Measurements from ENCODE around the gene SASH1. TPM values are rescaled to one million over a fixed set of nuclear protein-coding genes. Genes with fewer than 3 reads are reported as not detected.

Gene SASH1
- total and polyA plus RNA-seq, 11 donors: 10.7 to 47.5 (median 28.2) TPM

GRCh38 chr6:148590883-148591282 is 248.2 kb downstream of the SASH1 start:
- intact Hi-C loops (cut with DNase I): no loop called here
- no peaks in the 10 kb centered on the region for H3K27me3 ChIP-seq
- ATAC-seq (no peak), DNase-seq (no peak)
- TF ChIP-seq, protein P1, sequence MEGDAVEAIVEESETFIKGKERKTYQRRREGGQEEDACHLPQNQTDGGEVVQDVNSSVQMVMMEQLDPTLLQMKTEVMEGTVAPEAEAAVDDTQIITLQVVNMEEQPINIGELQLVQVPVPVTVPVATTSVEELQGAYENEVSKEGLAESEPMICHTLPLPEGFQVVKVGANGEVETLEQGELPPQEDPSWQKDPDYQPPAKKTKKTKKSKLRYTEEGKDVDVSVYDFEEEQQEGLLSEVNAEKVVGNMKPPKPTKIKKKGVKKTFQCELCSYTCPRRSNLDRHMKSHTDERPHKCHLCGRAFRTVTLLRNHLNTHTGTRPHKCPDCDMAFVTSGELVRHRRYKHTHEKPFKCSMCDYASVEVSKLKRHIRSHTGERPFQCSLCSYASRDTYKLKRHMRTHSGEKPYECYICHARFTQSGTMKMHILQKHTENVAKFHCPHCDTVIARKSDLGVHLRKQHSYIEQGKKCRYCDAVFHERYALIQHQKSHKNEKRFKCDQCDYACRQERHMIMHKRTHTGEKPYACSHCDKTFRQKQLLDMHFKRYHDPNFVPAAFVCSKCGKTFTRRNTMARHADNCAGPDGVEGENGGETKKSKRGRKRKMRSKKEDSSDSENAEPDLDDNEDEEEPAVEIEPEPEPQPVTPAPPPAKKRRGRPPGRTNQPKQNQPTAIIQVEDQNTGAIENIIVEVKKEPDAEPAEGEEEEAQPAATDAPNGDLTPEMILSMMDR (IDR thresholded peaks at IDR 0.05): no peak
- no peak for TF ChIP-seq POLR2A (IDR thresholded peaks at IDR 0.05)
- H3K36me3 ChIP-seq: no peaks in the 10 kb centered on the region
- H3K9me3 ChIP-seq: peaks cover 0 to 26% (median 0%) of the 10 kb centered on the region in 12 donors
- WGBS, 4 donors: 77 to 88% (median 82%) methylated on average over 6 of the region's 6 CpGs
- H3K4me1 ChIP-seq: peaks cover 0 to 10% (median 0%) of the 10 kb centered on the region in 12 donors
- H3K4me3 ChIP-seq: no peak overlapping the region
- no peak overlapping the region for H3K27ac ChIP-seq

DNA sequence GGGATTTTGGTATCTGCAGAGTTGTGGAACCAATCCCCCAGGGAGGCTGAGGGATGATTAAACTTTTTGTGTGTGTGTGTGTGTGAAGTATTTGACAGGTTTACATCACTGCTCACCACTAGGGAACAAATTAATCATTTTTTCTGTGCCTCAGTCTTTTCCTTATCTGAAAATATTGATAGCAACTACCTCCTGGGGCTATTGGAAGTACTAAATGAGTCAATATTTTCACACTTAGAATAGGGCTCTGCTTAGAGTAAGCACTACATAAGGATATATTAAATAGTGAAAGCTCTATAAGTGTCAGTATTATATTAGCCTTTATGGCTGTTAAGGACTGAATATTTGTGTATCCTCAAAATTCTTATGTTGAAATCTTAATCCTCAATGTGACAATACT is 249.0 kb downstream of the SASH1 start:
- intact Hi-C loops (cut with DNase I): no loop called here
- DNase-seq (no peak), ATAC-seq (no peak)
- Histone ChIP-seq H3K4me3 (no peak overlapping the region), H3K4me1 (peaks cover 0 to 10% (median 0%) of the 10 kb centered on the region in 12 donors), H3K36me3 (no peaks in the 10 kb centered on the region), H3K9me3 (peaks cover 0 to 19% (median 0%) of the 10 kb centered on the region in 12 donors), H3K27ac (no peak overlapping the region), H3K27me3 (no peaks in the 10 kb centered on the region)
- TF ChIP-seq, protein P1 (IDR thresholded peaks at IDR 0.05): no peak
- no peak for TF ChIP-seq POLR2A (IDR thresholded peaks at IDR 0.05)

DNA sequence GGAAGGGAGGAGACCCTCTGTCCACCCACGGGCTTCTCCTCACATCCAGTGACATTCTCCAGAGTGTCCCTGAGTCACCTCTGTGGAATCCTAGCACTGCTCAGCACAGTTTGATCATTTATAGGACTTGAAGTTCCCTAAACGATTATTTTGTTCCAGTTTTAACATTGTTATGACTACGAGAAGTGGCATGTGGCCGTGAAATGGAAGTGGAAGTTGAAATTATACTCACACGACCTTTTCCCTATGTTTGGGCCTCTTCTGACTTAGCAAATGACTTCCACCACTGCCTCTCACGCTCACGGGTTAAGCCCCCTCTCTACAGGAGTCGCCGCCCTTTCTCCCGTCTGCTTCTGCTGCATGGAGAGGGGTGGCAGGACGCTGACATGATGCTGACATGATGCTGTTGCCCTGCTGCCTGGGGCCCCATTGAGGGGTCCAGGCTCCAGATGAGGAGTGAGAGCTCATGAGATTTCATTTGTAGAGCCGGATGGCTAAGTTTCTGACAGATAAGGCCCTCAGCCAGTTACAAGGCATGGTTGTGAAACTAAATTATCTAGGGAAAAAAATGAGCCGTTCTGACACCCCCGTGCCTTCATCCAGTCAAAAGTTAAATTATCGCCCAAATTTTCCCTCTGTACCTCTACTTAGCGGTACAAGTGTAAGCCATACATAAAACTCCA is 250.6 kb downstream of the SASH1 start:
- DNase-seq: peak in 1 of 5 donors; percentile 46
- 56 to 66% (median 62%) methylated on average over 16 of the region's 16 CpGs for WGBS, 4 donors
- Histone ChIP-seq H3K27ac (peak overlapping the region in 9 of 12 donors; percentile 1 to 76 (median 36)), H3K4me1 (peaks cover 0 to 10% (median 0%) of the 10 kb centered on the region in 12 donors), H3K4me3 (no peak overlapping the region), H3K36me3 (no peaks in the 10 kb centered on the region), H3K9me3 (peaks cover 0 to 16% (median 0%) of the 10 kb centered on the region in 12 donors), H3K27me3 (no peaks in the 10 kb centered on the region)
- intact Hi-C loops (cut with DNase I): no loop called here
- TF ChIP-seq POLR2A (IDR thresholded peaks at IDR 0.05): no peak
- TF ChIP-seq, protein P1 (IDR thresholded peaks at IDR 0.05): no peak
- peak in 3 of 4 donors; percentile 83 to 91 (median 85) for ATAC-seq

DNA sequence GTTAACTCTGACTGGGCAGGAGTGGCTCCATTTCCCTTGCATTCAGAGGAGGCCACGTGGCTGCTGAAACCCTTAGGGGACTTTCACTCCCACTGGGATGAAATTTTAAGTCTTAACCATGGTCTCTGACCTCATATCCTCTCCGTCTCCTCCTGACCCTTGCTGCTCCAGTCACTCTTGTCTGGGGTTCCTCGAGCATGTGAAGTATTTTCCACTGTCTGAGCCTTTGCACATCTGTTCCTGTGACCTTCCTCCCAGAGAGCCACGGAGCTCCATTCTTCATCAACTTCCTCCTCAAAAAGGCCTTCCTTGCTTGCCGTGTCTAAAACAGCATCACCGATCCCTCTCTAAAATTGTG is 251.2 kb downstream of the SASH1 start:
- no peak overlapping the region for H3K4me3 ChIP-seq
- DNase-seq: peak in 3 of 5 donors; percentile 29 to 60 (median 36)
- TF ChIP-seq, protein P1 (IDR thresholded peaks at IDR 0.05): no peak
- no peak for TF ChIP-seq POLR2A (IDR thresholded peaks at IDR 0.05)
- peaks cover 0 to 16% (median 0%) of the 10 kb centered on the region in 12 donors for H3K4me1 ChIP-seq
- 47 to 59% (median 48%) methylated on average over 6 of the region's 6 CpGs for WGBS, 4 donors
- peaks cover 0 to 12% (median 0%) of the 10 kb centered on the region in 12 donors for H3K9me3 ChIP-seq
- intact Hi-C loops (cut with DNase I): no loop called here
- peak; percentile 42 to 89 (median 70) for ATAC-seq
- peak overlapping the region in 8 of 12 donors; percentile 1 to 76 (median 41) for H3K27ac ChIP-seq
- no peaks in the 10 kb centered on the region for H3K27me3 ChIP-seq
- H3K36me3 ChIP-seq: no peaks in the 10 kb centered on the region

All from heart left ventricle (tissue), 16 donors.